ENCODE data around the gene UQCRC1.

GRCh38 chr3:48597408-48597800, 12.0 kb downstream of the UQCRC1 start:
- TF ChIP-seq CTCF (IDR thresholded peaks at IDR 0.05; ENCODE audit: poor library complexity) (no peak), EZH2 (IDR thresholded peaks at IDR 0.05; ENCODE audit: borderline replicate concordance) (no peak)
